Esophagus (tissue), 2 donors: ENCODE measurements around the gene GRID1. TPM values are rescaled to one million over a fixed set of nuclear protein-coding genes. Genes with fewer than 3 reads are reported as not detected.

Experiments
- H3K27ac ChIP-seq, 2 donors: one replicate each; pipeline ENCODE4 v1.5.1; 2013; ENCODE audit warnings: low read depth in 2 of 2, mild to moderate bottlenecking in 2 of 2, inconsistent platforms in 1 of 2, low read length in 1 of 2, moderate library complexity in 1 of 2
- H3K27me3 ChIP-seq, 2 donors: one replicate each; pipeline ENCODE4 v1.6.1; 2013; ENCODE audit warnings: low read length in 2 of 2, control low read depth in 1 of 2, mild to moderate bottlenecking in 1 of 2; ENCODE audit not compliant: insufficient read depth in 2 of 2, control insufficient read depth in 1 of 2
- H3K36me3 ChIP-seq, 2 donors: one replicate each; pipeline ENCODE4 v1.6.1; 2013; ENCODE audit warnings: low read length in 1 of 2; ENCODE audit not compliant: control insufficient read depth in 2 of 2, insufficient read depth in 2 of 2
- H3K4me1 ChIP-seq, 2 donors: one replicate each; pipeline ENCODE4 v1.6.1; 2013; ENCODE audit warnings: low read length in 1 of 2; ENCODE audit not compliant: control insufficient read depth in 2 of 2, insufficient read depth in 2 of 2
- H3K4me3 ChIP-seq, 2 donors: one replicate each; pipeline ENCODE4 v1.5.1; 2013; ENCODE audit warnings: low read length in 2 of 2, mild to moderate bottlenecking in 2 of 2, low read depth in 1 of 2, moderate library complexity in 1 of 2
- H3K9me3 ChIP-seq, 2 donors: one replicate each; pipeline ENCODE4 v1.6.1; 2013; ENCODE audit warnings: mild to moderate bottlenecking in 2 of 2, low read depth in 1 of 2, low read length in 1 of 2, moderate library complexity in 1 of 2; ENCODE audit not compliant: control insufficient read depth in 2 of 2, insufficient read depth in 1 of 2
- WGBS, 2 donors: extraction: QIAGEN DNeasy Blood & Tissue Kit; methylation state at CpG; one replicate each; pipeline ENCODE4 v1.1.7; 2013; 5-methylcytosine and 5-hydroxymethylcytosine counted together
- polyA plus RNA-seq, 2 donors: library from polyadenylated mRNA; stranded (reverse); fragments of 200-250 nt; gene quantifications; one replicate each; pipeline ENCODE4 v1.2.3, GENCODE V29; 2013
- donor health status: healthy with polysubstance abuse.
- donor health status: Bipolar disorder and iron deficiency.

GRID1 gene
- polyA plus RNA-seq, 2 donors = 0.04 to 0.32 TPM

DNA sequence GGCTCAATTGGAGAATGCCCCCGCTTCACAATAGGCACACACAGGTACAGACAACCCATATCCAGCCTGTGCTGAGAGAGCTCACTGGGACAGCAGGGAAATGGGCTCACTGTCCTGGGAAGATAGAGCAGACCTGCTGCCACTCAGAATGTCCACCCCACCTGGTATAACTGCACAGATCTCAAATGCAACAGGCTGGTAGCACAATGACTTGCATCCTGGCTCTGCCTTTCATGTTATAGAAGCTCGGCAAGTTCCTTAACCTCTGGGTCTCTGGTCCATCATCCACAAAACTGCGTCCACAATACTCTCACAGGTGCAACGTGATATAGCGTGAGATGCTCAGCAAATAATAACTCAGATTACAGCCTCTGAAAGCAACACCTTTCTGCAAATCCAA is 295.4 kb downstream of the GRID1 start:
- no peaks in the 10 kb centered on the region for H3K27me3 ChIP-seq
- H3K27ac ChIP-seq = no peak overlapping the region
- 79% methylated on average over 5 of the region's 5 CpGs for WGBS, 2 donors
- no peaks in the 10 kb centered on the region for H3K9me3 ChIP-seq
- H3K4me3 ChIP-seq = no peak overlapping the region
- no peaks in the 10 kb centered on the region for H3K36me3 ChIP-seq
- H3K4me1 ChIP-seq = no peaks in the 10 kb centered on the region

- Histone ChIP-seq H3K9me3 (no peaks in the 10 kb centered on the region), H3K27ac (no peak overlapping the region), H3K4me3 (no peak overlapping the region), H3K4me1 (no peaks in the 10 kb centered on the region), H3K36me3 (no peaks in the 10 kb centered on the region), H3K27me3 (no peaks in the 10 kb centered on the region)
- WGBS, 2 donors = 88 to 93% methylated on average over 1 of the region's 1 CpG
Observed at GRCh38 chr10:86070278-86070677, 296.3 kb downstream of the GRID1 start.

- WGBS, 2 donors = 76 to 81% methylated on average over 10 of the region's 10 CpGs
- Histone ChIP-seq H3K4me1 (no peaks in the 10 kb centered on the region), H3K27me3 (no peaks in the 10 kb centered on the region), H3K9me3 (no peaks in the 10 kb centered on the region), H3K27ac (no peak overlapping the region), H3K4me3 (no peak overlapping the region), H3K36me3 (no peaks in the 10 kb centered on the region)
Observed at GRCh38 chr10:86068231-86069054, 298.2 kb downstream of the GRID1 start.

DNA sequence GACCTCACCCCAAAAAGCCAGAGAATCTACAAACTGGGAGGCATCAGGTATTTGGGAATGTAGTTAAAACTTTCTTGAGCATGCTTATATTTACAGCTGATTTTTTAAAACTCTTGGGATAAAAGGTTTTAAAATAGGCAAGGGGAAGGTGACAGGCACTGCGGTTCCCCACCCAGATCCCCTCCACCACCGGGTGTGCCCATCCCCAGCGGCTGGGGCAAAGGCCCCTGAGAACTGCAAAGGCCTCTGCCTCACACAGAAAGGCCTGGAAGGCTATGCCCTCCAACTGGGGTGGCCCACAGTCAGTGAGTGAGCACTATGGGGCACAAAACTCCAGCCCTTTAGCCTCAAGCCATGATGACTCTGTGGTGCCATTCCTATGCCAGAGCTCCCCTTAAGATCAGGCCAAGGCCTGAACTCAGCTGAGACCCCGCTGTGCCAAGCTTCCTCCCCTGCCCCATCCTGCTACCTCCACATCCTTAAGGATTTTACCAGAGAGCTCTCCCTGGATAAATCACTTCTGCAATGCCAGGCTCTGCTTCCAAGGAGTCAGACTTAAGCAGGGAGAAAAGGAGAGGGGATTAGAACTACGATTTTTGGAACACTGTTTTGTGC is 299.1 kb downstream of the GRID1 start:
- no peaks in the 10 kb centered on the region for H3K9me3 ChIP-seq
- no peak overlapping the region for H3K4me3 ChIP-seq
- no peaks in the 10 kb centered on the region for H3K4me1 ChIP-seq
- H3K27ac ChIP-seq = no peak overlapping the region
- 77 to 88% methylated on average over 5 of the region's 5 CpGs for WGBS, 2 donors
- H3K36me3 ChIP-seq = no peaks in the 10 kb centered on the region
- no peaks in the 10 kb centered on the region for H3K27me3 ChIP-seq

DNA sequence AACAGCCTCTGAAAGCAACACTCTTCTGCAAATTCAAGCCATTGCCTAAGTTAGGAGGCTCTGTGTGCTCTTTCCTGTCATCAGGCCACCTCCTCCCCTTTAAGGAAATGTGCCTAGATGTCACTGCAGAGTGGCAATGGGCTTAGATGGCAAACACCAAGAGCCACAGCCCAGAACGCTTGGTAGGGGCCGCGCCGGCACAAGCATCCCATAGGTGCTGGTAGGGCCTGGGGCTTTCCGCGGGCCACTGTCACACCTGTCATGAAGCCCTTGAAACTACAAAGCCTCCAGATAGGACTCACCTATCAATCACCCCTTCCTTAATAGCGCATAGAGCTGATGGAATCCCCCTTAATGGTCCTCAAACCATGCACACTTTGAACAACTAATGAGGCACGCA is 299.9 kb downstream of the GRID1 start:
- Histone ChIP-seq H3K4me1 (no peaks in the 10 kb centered on the region), H3K27ac (no peak overlapping the region), H3K36me3 (no peaks in the 10 kb centered on the region), H3K27me3 (no peaks in the 10 kb centered on the region), H3K9me3 (no peaks in the 10 kb centered on the region), H3K4me3 (no peak overlapping the region)
- WGBS, 2 donors = 90 to 93% methylated on average over 8 of the region's 8 CpGs

- WGBS, 2 donors = 69 to 70% methylated on average over 6 of the region's 6 CpGs
- Histone ChIP-seq H3K27ac (no peak overlapping the region), H3K4me1 (no peaks in the 10 kb centered on the region), H3K4me3 (no peak overlapping the region), H3K9me3 (no peaks in the 10 kb centered on the region), H3K36me3 (no peaks in the 10 kb centered on the region), H3K27me3 (no peaks in the 10 kb centered on the region)
Observed at GRCh38 chr10:86065711-86066251, 300.8 kb downstream of the GRID1 start.

DNA sequence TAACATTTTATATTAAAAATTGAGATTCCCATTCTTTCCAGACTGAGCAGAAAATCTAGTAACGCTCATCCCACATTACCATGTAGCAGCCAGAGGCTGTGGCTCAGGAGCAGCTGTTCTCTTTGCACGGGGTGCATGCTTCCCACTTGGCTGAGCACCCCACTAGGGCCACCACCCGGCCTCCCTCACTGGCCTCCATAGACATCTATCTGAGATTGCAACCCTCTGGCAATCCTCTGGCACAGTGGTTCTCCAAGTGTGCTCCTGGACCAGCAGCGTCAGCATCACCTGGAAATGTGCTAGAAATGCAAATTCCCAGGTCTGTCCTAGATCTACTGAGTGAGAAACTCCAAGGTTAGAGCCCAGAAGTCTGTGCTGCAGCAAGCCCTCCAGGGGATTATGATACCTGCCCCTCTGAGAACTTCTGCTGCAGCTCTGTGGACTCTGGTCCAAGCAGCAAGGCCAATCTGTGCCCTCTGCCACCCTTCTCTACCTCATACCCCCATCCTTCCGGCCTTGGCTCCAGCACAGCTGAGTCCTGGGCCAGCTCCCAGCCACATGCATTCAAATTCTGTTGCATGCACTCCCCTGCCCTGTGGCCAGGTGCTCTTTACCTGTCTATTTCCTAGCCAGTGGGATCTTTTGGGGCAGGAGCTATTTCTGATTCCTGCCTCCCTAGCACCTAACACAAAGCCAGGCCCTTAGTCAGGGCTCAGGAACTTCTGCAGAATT is 301.5 kb downstream of the GRID1 start:
- H3K27ac ChIP-seq = no peak overlapping the region
- no peaks in the 10 kb centered on the region for H3K36me3 ChIP-seq
- H3K9me3 ChIP-seq = no peaks in the 10 kb centered on the region
- no peak overlapping the region for H3K4me3 ChIP-seq
- no peaks in the 10 kb centered on the region for H3K27me3 ChIP-seq
- H3K4me1 ChIP-seq = no peaks in the 10 kb centered on the region
- WGBS, 2 donors = 81 to 85% methylated on average over 5 of the region's 5 CpGs

DNA sequence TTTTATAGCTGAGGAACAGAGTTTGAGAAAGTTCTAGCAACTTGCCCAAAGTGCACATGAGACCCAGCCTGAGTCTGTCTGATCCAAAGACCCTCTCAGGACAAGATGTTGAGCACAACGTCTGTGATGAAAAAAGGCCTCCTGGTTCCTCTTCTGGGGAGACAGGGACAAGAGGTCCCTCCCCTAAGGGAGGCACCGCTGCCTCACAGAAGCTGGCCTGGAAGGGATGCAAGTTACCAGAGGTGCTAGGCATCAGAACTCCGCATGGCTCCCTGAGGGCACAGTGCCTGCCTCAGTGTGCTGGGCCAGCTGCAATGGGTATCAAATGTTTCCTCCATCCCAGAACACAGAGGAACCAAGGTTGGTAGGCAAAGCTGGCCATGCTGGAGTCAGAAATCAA is 302.4 kb downstream of the GRID1 start:
- Histone ChIP-seq H3K4me3 (no peak overlapping the region), H3K9me3 (no peaks in the 10 kb centered on the region), H3K27me3 (no peaks in the 10 kb centered on the region), H3K4me1 (no peaks in the 10 kb centered on the region), H3K36me3 (no peaks in the 10 kb centered on the region), H3K27ac (no peak overlapping the region)
- 53 to 54% methylated on average over 3 of the region's 3 CpGs for WGBS, 2 donors

DNA sequence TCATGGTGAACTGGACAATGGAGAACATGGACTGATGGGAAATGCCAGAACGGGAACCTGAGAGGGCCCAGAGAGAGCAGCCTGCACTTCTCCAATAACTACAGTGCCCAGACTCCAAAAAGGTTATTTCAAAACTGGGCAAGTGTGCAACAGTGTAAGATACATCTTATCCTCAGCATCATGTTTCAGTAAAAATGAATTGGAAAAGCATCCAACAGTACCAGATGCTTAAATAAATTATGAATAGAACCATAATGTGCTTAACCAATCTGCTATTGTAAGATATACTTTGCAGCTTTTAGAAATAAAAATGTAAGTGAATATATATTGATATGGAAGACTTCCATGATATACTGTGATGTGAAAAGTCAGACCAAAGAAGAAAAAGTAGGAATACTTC is 303.3 kb downstream of the GRID1 start:
- no peaks in the 10 kb centered on the region for H3K9me3 ChIP-seq
- no peaks in the 10 kb centered on the region for H3K4me1 ChIP-seq
- H3K36me3 ChIP-seq = no peaks in the 10 kb centered on the region
- WGBS, 2 donors = 57 to 81% methylated on average over 1 of the region's 1 CpG
- H3K4me3 ChIP-seq = no peak overlapping the region
- no peak overlapping the region for H3K27ac ChIP-seq
- H3K27me3 ChIP-seq = no peaks in the 10 kb centered on the region
